ENCODE measurements around the gene COBL. TPM values are rescaled to one million over a fixed set of nuclear protein-coding genes. Genes with fewer than 3 reads are reported as not detected.

The COBL gene
- total and polyA plus RNA-seq, 10 of the 15 experiments (the other 5 are each of a cell fraction or from before 2014, with no cell fraction given): 0.21 TPM; not detected in 9

DNA sequence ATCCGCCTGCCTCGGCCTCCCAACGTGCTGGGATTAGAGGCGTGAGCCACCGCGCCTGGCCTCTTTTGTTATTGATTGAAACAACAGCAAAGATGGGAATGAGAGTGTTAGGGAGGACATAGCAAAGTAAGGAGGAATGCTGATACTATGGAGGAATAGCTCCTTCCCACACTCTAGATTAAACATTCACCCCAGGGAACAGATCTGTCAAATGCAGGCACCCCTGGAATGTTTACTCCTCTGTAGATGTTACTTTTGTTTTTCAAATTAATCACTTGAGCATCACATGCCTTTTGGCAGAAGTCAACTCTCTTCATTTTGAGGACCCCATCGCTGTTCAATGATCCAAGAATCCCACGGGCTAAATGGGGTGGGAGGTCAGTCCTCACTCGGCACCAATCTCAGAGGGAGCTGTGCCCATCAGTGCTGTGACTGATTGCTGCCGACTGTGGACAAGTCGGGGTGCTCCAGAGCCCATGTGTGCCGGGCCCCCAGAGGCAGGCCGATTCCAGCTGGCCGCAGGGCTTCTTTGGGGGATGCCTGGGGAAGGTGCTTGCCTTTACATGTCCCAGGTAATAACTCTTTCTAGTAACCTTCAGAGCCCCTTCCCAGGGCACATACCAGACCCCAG is 10.2 kb upstream of the COBL start:
- RAD21 ChIA-PET (ENCODE audit: unreplicated experiment): no interaction called here
- FAIRE-seq (no peak), DNase-seq (ENCODE audit: low read depth, low spot score) (no peak), ATAC-seq (no peak)
- Histone ChIP-seq H3K27ac (ENCODE audit: control insufficient read depth, insufficient read depth) (no peak overlapping the region), H3K4me2 (ENCODE audit: control insufficient read depth, insufficient read depth) (no peak overlapping the region), H3K4me1 (ENCODE audit: control insufficient read depth, insufficient read depth, low read length) (no peaks in the 10 kb centered on the region), H2AFZ (ENCODE audit: control insufficient read depth, low read depth, low read length) (no peak overlapping the region), H4K20me1 (ENCODE audit: control insufficient read depth, insufficient read depth) (no peaks in the 10 kb centered on the region), H3K27me3 (replicated peaks in 1 of 2; ENCODE audit: control insufficient read depth in 2 of 2, insufficient read depth in 2 of 2, low read length in 1 of 2) (no peaks in the 10 kb centered on the region), H3K9ac (ENCODE audit: control insufficient read depth, insufficient read depth, low read length) (no peak overlapping the region), H3K36me3 (ENCODE audit: control insufficient read depth in 2 of 2, insufficient read depth in 2 of 2, low read length in 1 of 2) (no peaks in the 10 kb centered on the region), H3K79me2 (ENCODE audit: control insufficient read depth, insufficient read depth, low read length) (no peaks in the 10 kb centered on the region), H3K9me3 (replicated peaks; ENCODE audit: control insufficient read depth, insufficient read depth, low read length) (no peaks in the 10 kb centered on the region), H3K4me3 (no peak overlapping the region)
- intact Hi-C loops (cut with micrococcal nuclease; ENCODE audit: unreplicated experiment): no loop called here
- POLR2A ChIA-PET: no interaction called here
- in situ Hi-C loops (cut with MboI): no loop called here
- WGBS (ENCODE audit: insufficient coverage, insufficient replicate concordance, low lambda C conversion rate, missing lambda C conversion rate): 47% methylated on average over 14 of the region's 14 CpGs
- no peak for TF ChIP-seq BACH1 (IDR thresholded peaks at IDR 0.05; ENCODE audit: borderline replicate concordance)
- no peak for TF ChIP-seq CHD1 (IDR thresholded peaks at IDR 0.05; ENCODE audit: low read depth, low read length)
- no peak for TF ChIP-seq SMAD5 (IDR thresholded peaks at IDR 0.05; ENCODE audit: low read depth)
- no peak for TF ChIP-seq ETV6 (conservative IDR thresholded peaks at IDR 0.05 in 1 of 2, IDR thresholded peaks at IDR 0.05 in 1 of 2; ENCODE audit: borderline replicate concordance in 1 of 2, low read depth in 1 of 2)
- TF ChIP-seq CBX3 (IDR thresholded peaks at IDR 0.05; ENCODE audit: borderline replicate concordance, low read depth): no peak
- no peak for TF ChIP-seq FOXK2 (IDR thresholded peaks at IDR 0.05)
- no peak for TF ChIP-seq SREBF1 (IDR thresholded peaks at IDR 0.05; ENCODE audit: low read length)
- TF ChIP-seq ZNF217 (IDR thresholded peaks at IDR 0.05): no peak
- TF ChIP-seq FOS (IDR thresholded peaks at IDR 0.05; ENCODE audit: borderline replicate concordance, extremely low read depth, insufficient read length): no peak
- no peak for TF ChIP-seq TCF3 (IDR thresholded peaks at IDR 0.05; ENCODE audit: borderline replicate concordance, insufficient read depth, low read depth, low read length)
- no peak for TF ChIP-seq CREM (IDR thresholded peaks at IDR 0.05; ENCODE audit: low read depth)
- TF ChIP-seq, protein P1, sequence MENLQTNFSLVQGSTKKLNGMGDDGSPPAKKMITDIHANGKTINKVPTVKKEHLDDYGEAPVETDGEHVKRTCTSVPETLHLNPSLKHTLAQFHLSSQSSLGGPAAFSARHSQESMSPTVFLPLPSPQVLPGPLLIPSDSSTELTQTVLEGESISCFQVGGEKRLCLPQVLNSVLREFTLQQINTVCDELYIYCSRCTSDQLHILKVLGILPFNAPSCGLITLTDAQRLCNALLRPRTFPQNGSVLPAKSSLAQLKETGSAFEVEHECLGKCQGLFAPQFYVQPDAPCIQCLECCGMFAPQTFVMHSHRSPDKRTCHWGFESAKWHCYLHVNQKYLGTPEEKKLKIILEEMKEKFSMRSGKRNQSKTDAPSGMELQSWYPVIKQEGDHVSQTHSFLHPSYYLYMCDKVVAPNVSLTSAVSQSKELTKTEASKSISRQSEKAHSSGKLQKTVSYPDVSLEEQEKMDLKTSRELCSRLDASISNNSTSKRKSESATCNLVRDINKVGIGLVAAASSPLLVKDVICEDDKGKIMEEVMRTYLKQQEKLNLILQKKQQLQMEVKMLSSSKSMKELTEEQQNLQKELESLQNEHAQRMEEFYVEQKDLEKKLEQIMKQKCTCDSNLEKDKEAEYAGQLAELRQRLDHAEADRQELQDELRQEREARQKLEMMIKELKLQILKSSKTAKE (IDR thresholded peaks at IDR 0.05; ENCODE audit: low read depth, poor library complexity, severe bottlenecking): no peak
- TF ChIP-seq MYB (IDR thresholded peaks at IDR 0.05; ENCODE audit: borderline replicate concordance, low read depth, low read length): no peak
- TF ChIP-seq EP300 (IDR thresholded peaks at IDR 0.05; ENCODE audit: borderline replicate concordance in 1 of 2, control insufficient read depth in 1 of 2, low read depth in 2 of 2, low read length in 2 of 2): no peak
- TF ChIP-seq, protein P2, sequence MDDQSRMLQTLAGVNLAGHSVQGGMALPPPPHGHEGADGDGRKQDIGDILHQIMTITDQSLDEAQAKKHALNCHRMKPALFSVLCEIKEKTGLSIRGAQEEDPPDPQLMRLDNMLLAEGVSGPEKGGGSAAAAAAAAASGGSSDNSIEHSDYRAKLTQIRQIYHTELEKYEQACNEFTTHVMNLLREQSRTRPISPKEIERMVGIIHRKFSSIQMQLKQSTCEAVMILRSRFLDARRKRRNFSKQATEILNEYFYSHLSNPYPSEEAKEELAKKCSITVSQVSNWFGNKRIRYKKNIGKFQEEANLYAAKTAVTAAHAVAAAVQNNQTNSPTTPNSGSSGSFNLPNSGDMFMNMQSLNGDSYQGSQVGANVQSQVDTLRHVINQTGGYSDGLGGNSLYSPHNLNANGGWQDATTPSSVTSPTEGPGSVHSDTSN (IDR thresholded peaks at IDR 0.05; ENCODE audit: insufficient replicate concordance, low read depth, low read length): no peak
- no peak for TF ChIP-seq MTA2 (IDR thresholded peaks at IDR 0.05; ENCODE audit: low read depth)
- no peak for TF ChIP-seq RB1 (IDR thresholded peaks at IDR 0.05; ENCODE audit: borderline replicate concordance)
- no peak for TF ChIP-seq RELA (IDR thresholded peaks at IDR 0.05; ENCODE audit: borderline replicate concordance, partially characterized antibody)
- CTCF ChIA-PET: no interaction called here
- SMC1A ChIA-PET (ENCODE audit: uncharacterized antibody, unreplicated experiment): no interaction called here
- BruUV-seq (replicated peaks): no TSS peak

Data from GM12878 (cell line).